K562 (cell line): Measurements from ENCODE around the gene OCA2. TPM values are rescaled to one million over a fixed set of nuclear protein-coding genes. Genes with fewer than 3 reads are reported as not detected.
"Not testable (repeated sequence)": the region's sequence is repeated elsewhere in the genome, so short reads cannot be mapped to it uniquely, and the experiment has no call there.

Source experiments
- ATAC-seq: fragments of 200-7000 bp; cut with Tn5 transposase; 3 replicates; pipeline ENCODE4 v1.9.1; 2020; ENCODE audit warnings: moderate library complexity
- BruUV-seq: library from RNA; stranded (reverse); fragments of 400-500 nt; replicated peaks from 2 replicates; lab custom pipeline; 2021; lab: Mats Ljungman, UMichigan
- CTCF ChIA-PET: fragments of 300-600 bp; formaldehyde crosslinking; extraction: SDS; loops from one replicate; lab custom pipeline; 2021; ENCODE audit warnings: low intra/inter-chr PET ratio; lab: Yijun Ruan, JAX
- POLR2A ChIA-PET: fragments of 300-600, 350-650 bp; sonication (Branson Sonifier 250); formaldehyde crosslinking; extraction: SDS; loops from one replicate; lab custom pipeline; 2021; ENCODE audit warnings: antibody characterized with exemption, inconsistent platforms; lab: Yijun Ruan, JAX
- DNase-seq, 4 experiments: peaks; one replicate each; pipeline versions ENCODE4 v3.0.0 to v3.0.0-alpha.2; 2011 to 2018; ENCODE audit warnings: low spot score in 3 of 4, mixed read lengths in 3 of 4; ENCODE audit errors: extremely low read depth in 1 of 4
- FAIRE-seq: peaks from 2 replicates; lab custom pipeline; 2011; peaks lifted over from hg19 to GRCh38; lab: Jason Lieb, UNC
- H2AFZ ChIP-seq: 2 replicates; pipeline ENCODE4 v1.6.0; 2011; ENCODE audit warnings: low read depth, low read length, control low read depth, inconsistent platforms
- H3K27ac ChIP-seq: fragments of 200-600 bp; 3 replicates; pipeline ENCODE4 v1.8.0; 2011; ENCODE audit warnings: low read depth, mild to moderate bottlenecking, control low read depth, inconsistent platforms, low read length, moderate library complexity, mixed read lengths; ENCODE audit errors: extremely low read depth
- H3K27me3 ChIP-seq, 2 experiments: fragments of 300-600 bp in 1 of 2; 2 replicates in 1 of 2; 3 replicates in 1 of 2; pipeline versions ENCODE4 v1.6.0 to v1.8.0; 2011; ENCODE audit warnings: inconsistent platforms in 2 of 2, low read length in 2 of 2, mild to moderate bottlenecking in 1 of 2, mixed read lengths in 1 of 2, moderate library complexity in 1 of 2; ENCODE audit not compliant: control insufficient read depth in 2 of 2, insufficient read depth in 2 of 2
- H3K36me3 ChIP-seq: fragments of 300-600 bp; 3 replicates; pipeline ENCODE4 v1.8.0; 2011; ENCODE audit warnings: mild to moderate bottlenecking, low read length, inconsistent platforms; ENCODE audit not compliant: control insufficient read depth, insufficient read depth
- H3K4me1 ChIP-seq, 2 experiments: fragments of 200-600 bp in 1 of 2; replicated peaks in 1 of 2; 2 replicates in 1 of 2; 3 replicates in 1 of 2; pipeline versions ENCODE4 v1.5.1 to v1.8.0; 2011; ENCODE audit warnings: inconsistent platforms in 2 of 2, low read length in 2 of 2, mild to moderate bottlenecking in 1 of 2, mixed read lengths in 1 of 2, moderate library complexity in 1 of 2; ENCODE audit not compliant: control insufficient read depth in 2 of 2, insufficient read depth in 2 of 2
- H3K4me2 ChIP-seq: 2 replicates; pipeline ENCODE4 v1.6.1; 2011; ENCODE audit warnings: low read length, control low read depth, inconsistent platforms, mixed read lengths; ENCODE audit not compliant: insufficient read depth
- H3K4me3 ChIP-seq: fragments of 200-600 bp; sonication (generic), shearing (Covaris generic); 2 replicates; pipeline ENCODE4 v1.5.1; 2016; ENCODE audit warnings: control low read depth, inconsistent platforms
- H3K79me2 ChIP-seq: fragments of 200-600 bp; 3 replicates; pipeline ENCODE4 v1.8.0; 2011; ENCODE audit warnings: low read length, inconsistent platforms; ENCODE audit not compliant: control insufficient read depth, insufficient read depth
- H3K9ac ChIP-seq, 2 experiments: 2 replicates each; pipeline versions ENCODE4 v1.6.0 to v1.6.1; 2011; ENCODE audit warnings: low read depth in 2 of 2, low read length in 2 of 2, control low read depth in 1 of 2, inconsistent platforms in 1 of 2, mild to moderate bottlenecking in 1 of 2, mixed read lengths in 1 of 2; ENCODE audit not compliant: insufficient read depth in 1 of 2
- H3K9me1 ChIP-seq: one replicate; pipeline ENCODE4 v1.6.0; 2011; ENCODE audit warnings: inconsistent platforms, mild to moderate bottlenecking, low read length, moderate library complexity; ENCODE audit not compliant: control insufficient read depth, insufficient read depth
- H3K9me3 ChIP-seq: replicated peaks from 2 replicates; pipeline ENCODE4 v1.5.1; 2011; ENCODE audit warnings: low read depth, low read length, inconsistent platforms; ENCODE audit not compliant: control insufficient read depth, insufficient read depth
- H4K20me1 ChIP-seq: replicated peaks from 2 replicates; pipeline ENCODE4 v1.6.1; 2011; ENCODE audit warnings: low read length, inconsistent platforms, mixed read lengths; ENCODE audit not compliant: control insufficient read depth, insufficient read depth
- ATF7 ChIP-seq: fragments of 450-650 bp; IDR thresholded peaks from 2 replicates; pipeline ENCODE4 v1.7.1; 2014; ENCODE audit warnings: mild to moderate bottlenecking, moderate library complexity
- BMI1 ChIP-seq: fragments of 150-350 bp; IDR thresholded peaks from 2 replicates; pipeline ENCODE4 v1.6.1; 2014; ENCODE audit warnings: low read length
- FOXA3 ChIP-seq, 2 experiments: fragments of 450-650 bp in 1 of 2; sonication (generic) in 1 of 2; formaldehyde crosslinking; IDR thresholded peaks in 1 of 2; conservative IDR thresholded peaks in 1 of 2; 2 replicates each; pipeline versions ENCODE4 v1.4.0 to v1.8.0; 2020 to 2022; ENCODE audit warnings: mild to moderate bottlenecking in 2 of 2, missing genetic modification reagents in 1 of 2
- FOXK2 ChIP-seq, 2 experiments: fragments of 450-650 bp; IDR thresholded peaks in 1 of 2; conservative IDR thresholded peaks in 1 of 2; 2 replicates each; pipeline ENCODE4 v1.6.1; 2016; ENCODE audit warnings: low read depth in 2 of 2, mild to moderate bottlenecking in 1 of 2
- ZNF77 ChIP-seq: fragments of 250-450 bp; sonication (Bioruptor Pico); IDR thresholded peaks from 2 replicates; pipeline ENCODE4 v1.5.0; 2020
- WGBS: fragments of 100-300 bp; shearing (Covaris generic); methylation state at CpG from one replicate; pipeline ENCODE4 v1.1.6; 2016; ENCODE audit warnings: low coverage, mixed read lengths; ENCODE audit not compliant: insufficient coverage; ENCODE audit errors: missing lambda C conversion rate; 5-methylcytosine and 5-hydroxymethylcytosine counted together
- in situ Hi-C: fragments of 300-500 bp; cut with MboI; formaldehyde crosslinking; loops from 4 replicates; pipeline ENCODE4 v1.15.0; 2018; ENCODE audit warnings: inconsistent platforms, mixed read lengths
- intact Hi-C: fragments of 100-400 bp; cut with micrococcal nuclease; formaldehyde crosslinking; loops from 2 replicates; pipeline ENCODE4 v1.14.2; 2022
- polyA plus RNA-seq, 8 experiments: library from polyadenylated mRNA; depleted of rRNA in 4 of 8; stranded (reverse) in 5 of 8; unstranded in 3 of 8; fragments of >200 nt; fragmentation: Nextera tagmentation in 2 of 8; fragmentation: Illumina TruSeq in 1 of 8; extraction: Ambion mirVana in 2 of 8; extraction: Trizol in 1 of 8; gene quantifications; 2 replicates each; pipeline versions ENCODE4 v1.2.1 to v1.2.3, GENCODE V29; 2011 to 2014; ENCODE audit warnings: inconsistent platforms in 1 of 8, missing spikeins in 1 of 8
- total RNA-seq, 7 experiments: library from RNA; depleted of rRNA in 6 of 7; stranded (reverse); fragments of >200 nt in 6 of 7; fragmentation: Illumina TruSeq in 2 of 7; extraction: Trizol in 2 of 7; gene quantifications; 2 replicates each; pipeline versions ENCODE4 v1.2.1 to v1.2.3, GENCODE V29; 2011 to 2021; ENCODE audit warnings: low replicate concordance in 1 of 7
- TF ChIP-seq, protein P1 (sequence below): fragments of 450-650 bp; formaldehyde crosslinking; IDR thresholded peaks from 2 replicates; pipeline ENCODE4 v1.4.0; 2020; ENCODE audit warnings: mild to moderate bottlenecking, mixed read lengths
- TF ChIP-seq, protein P2 (sequence below): sonication (generic); formaldehyde crosslinking; IDR thresholded peaks from 2 replicates; pipeline ENCODE4 v1.8.1; 2022; ENCODE audit warnings: missing genetic modification reagents

OCA2 gene
- total and polyA plus RNA-seq, 9 of the 15 experiments (the other 6 are each of a cell fraction or from before 2014, with no cell fraction given), result 0.07 to 0.59 (median 0.17) TPM; not detected in 1

GRCh38 chr15:27952593-27952992, 146.5 kb downstream of the OCA2 start:
- POLR2A ChIA-PET, result interaction anchor here (0.9 kb wide), 1 partner anchor 11 kb away, joined by 4 read pairs; no protein-coding TSS in a partner anchor
- not testable (repeated sequence) for H3K9me3 ChIP-seq, FAIRE-seq, DNase-seq, H3K79me2 ChIP-seq, BruUV-seq, H3K9me1 ChIP-seq, H3K9ac ChIP-seq, ATAC-seq
- TF ChIP-seq, protein P1, sequence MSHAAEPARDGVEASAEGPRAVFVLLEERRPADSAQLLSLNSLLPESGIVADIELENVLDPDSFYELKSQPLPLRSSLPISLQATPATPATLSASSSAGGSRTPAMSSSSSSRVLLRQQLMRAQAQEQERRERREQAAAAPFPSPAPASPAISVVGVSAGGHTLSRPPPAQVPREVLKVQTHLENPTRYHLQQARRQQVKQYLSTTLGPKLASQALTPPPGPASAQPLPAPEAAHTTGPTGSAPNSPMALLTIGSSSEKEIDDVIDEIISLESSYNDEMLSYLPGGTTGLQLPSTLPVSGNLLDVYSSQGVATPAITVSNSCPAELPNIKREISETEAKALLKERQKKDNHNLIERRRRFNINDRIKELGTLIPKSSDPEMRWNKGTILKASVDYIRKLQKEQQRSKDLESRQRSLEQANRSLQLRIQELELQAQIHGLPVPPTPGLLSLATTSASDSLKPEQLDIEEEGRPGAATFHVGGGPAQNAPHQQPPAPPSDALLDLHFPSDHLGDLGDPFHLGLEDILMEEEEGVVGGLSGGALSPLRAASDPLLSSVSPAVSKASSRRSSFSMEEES (CRISPR knock-in tag), result peak; percentile 63
- TF ChIP-seq, all 486 proteins: peak for 1; not testable (repeated sequence) for 485
- H3K36me3 ChIP-seq, in situ Hi-C loops, H3K4me3 ChIP-seq, intact Hi-C loops, H3K4me1 ChIP-seq, H3K4me2 ChIP-seq, H2AFZ ChIP-seq, H4K20me1 ChIP-seq, H3K27ac ChIP-seq, CTCF ChIA-PET: not testable (repeated sequence)
- 0% methylated on average over 6 of the region's 6 CpGs for WGBS
- peaks cover 14 to 43% of the 10 kb centered on the region in 2 experiments for H3K27me3 ChIP-seq

- no peaks in the 10 kb centered on the region for H3K9me1 ChIP-seq
- TF ChIP-seq, protein P2, sequence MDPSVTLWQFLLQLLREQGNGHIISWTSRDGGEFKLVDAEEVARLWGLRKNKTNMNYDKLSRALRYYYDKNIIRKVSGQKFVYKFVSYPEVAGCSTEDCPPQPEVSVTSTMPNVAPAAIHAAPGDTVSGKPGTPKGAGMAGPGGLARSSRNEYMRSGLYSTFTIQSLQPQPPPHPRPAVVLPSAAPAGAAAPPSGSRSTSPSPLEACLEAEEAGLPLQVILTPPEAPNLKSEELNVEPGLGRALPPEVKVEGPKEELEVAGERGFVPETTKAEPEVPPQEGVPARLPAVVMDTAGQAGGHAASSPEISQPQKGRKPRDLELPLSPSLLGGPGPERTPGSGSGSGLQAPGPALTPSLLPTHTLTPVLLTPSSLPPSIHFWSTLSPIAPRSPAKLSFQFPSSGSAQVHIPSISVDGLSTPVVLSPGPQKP (CRISPR knock-in tag), result no peak
- TF ChIP-seq FOXK2 (conservative IDR thresholded peaks at IDR 0.05 in 1 of 2, IDR thresholded peaks at IDR 0.05 in 1 of 2; ENCODE audit: low read depth in 2 of 2) (no peak), ZNF77 (CRISPR knock-in tag) (no peak), ATF7 (no peak), FOXA3 (CRISPR knock-in tag; conservative IDR thresholded peaks at IDR 0.05 in 1 of 2, IDR thresholded peaks at IDR 0.05 in 1 of 2) (no peak), BMI1 (no peak)
- peaks cover 8 to 40% of the 10 kb centered on the region in 2 experiments; a peak in 4 of 5 replicates for H3K27me3 ChIP-seq
- no peak overlapping the region; a peak in 1 of 4 replicates for H3K9ac ChIP-seq
- H3K4me3 ChIP-seq, result no peak overlapping the region
- ATAC-seq (no peak), DNase-seq (no peak), FAIRE-seq (no peak)
- H3K9me3 ChIP-seq, result no peaks in the 10 kb centered on the region
- H3K27ac ChIP-seq, result no peak overlapping the region
- no peaks in the 10 kb centered on the region for H4K20me1 ChIP-seq
- intact Hi-C loops, result no loop called here
- H2AFZ ChIP-seq, result no peak overlapping the region
- no peak overlapping the region for H3K4me2 ChIP-seq
- POLR2A ChIA-PET, result interaction anchor here (0.6 kb wide), 1 partner anchor 158 kb away, joined by 4 read pairs; no protein-coding TSS in a partner anchor
- H3K36me3 ChIP-seq, result no peaks in the 10 kb centered on the region
- H3K79me2 ChIP-seq, result no peaks in the 10 kb centered on the region
- WGBS, result under 1% methylated on average over 13 of the region's 13 CpGs
- CTCF ChIA-PET, result no interaction called here
- in situ Hi-C loops, result no loop called here
- no peaks in the 10 kb centered on the region for H3K4me1 ChIP-seq
- no TSS peak for BruUV-seq
These were observed 147.8 kb downstream of the OCA2 start for GRCh38 chr15:27951191-27951890.
